Measurements from ENCODE around the gene CRHR1.

DNA sequence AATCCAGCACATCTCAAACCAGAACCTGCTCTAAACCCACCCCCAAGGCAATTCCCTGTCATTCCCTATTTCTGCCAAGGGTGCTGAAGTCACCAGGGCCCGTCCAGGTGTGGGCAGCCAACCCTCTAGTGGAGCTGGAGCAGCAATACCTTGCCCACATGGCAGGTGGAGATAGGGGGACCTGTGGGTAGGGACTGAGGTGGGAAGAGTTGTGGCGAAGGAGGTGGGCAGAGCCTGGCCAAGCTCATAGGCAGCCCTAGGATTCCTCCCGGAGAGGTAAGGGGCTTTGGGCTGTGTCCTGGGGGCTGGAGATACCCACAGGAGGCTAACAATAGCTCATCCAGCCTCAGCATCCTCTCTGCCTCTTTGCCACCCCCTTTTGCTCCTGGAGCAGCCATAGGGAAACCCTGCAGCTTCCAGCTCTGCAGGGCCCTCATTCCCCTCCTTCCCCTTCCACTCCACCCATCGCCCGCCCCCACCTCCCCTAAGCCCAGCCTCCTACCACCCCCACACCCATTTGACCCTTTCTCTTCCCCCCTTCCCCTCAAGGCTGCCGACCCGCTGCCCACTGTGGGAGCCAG is 30.4 kb upstream of the CRHR1 start:
- TF ChIP-seq, protein P1, sequence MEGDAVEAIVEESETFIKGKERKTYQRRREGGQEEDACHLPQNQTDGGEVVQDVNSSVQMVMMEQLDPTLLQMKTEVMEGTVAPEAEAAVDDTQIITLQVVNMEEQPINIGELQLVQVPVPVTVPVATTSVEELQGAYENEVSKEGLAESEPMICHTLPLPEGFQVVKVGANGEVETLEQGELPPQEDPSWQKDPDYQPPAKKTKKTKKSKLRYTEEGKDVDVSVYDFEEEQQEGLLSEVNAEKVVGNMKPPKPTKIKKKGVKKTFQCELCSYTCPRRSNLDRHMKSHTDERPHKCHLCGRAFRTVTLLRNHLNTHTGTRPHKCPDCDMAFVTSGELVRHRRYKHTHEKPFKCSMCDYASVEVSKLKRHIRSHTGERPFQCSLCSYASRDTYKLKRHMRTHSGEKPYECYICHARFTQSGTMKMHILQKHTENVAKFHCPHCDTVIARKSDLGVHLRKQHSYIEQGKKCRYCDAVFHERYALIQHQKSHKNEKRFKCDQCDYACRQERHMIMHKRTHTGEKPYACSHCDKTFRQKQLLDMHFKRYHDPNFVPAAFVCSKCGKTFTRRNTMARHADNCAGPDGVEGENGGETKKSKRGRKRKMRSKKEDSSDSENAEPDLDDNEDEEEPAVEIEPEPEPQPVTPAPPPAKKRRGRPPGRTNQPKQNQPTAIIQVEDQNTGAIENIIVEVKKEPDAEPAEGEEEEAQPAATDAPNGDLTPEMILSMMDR (IDR thresholded peaks at IDR 0.05): no peak
- no peak for TF ChIP-seq POLR2A (IDR thresholded peaks at IDR 0.05)

Data from uterus (tissue), 2 donors.